ENCODE data around the gene XPNPEP1. TPM values are rescaled to one million over a fixed set of nuclear protein-coding genes. Genes with fewer than 3 reads are reported as not detected.

The XPNPEP1 gene
- total RNA-seq, 4 donors from 2014 or later: 77.1 to 239 (median 109) TPM

GRCh38 chr10:109895095-109895818 is 28.1 kb downstream of the XPNPEP1 start:
- 56% methylated on average over 7 of the region's 7 CpGs for WGBS
- H3K27ac ChIP-seq: peak overlapping the region; percentile 79
- H3K4me1 ChIP-seq: peaks cover 81% of the 10 kb centered on the region
- no peaks in the 10 kb centered on the region for H3K9me3 ChIP-seq
- H3K4me3 ChIP-seq: no peak overlapping the region
- no peak for DNase-seq (ENCODE audit: low spot score in 2 of 2)
- peaks cover 7% of the 10 kb centered on the region for H3K36me3 ChIP-seq
- TF ChIP-seq CTCF (IDR thresholded peaks at IDR 0.05): no peak
- TF ChIP-seq POLR2AphosphoS5 (IDR thresholded peaks at IDR 0.05): no peak
- no peak for TF ChIP-seq EP300 (IDR thresholded peaks at IDR 0.05)
- no peak for TF ChIP-seq POLR2A (IDR thresholded peaks at IDR 0.05)
- no peaks in the 10 kb centered on the region for H3K27me3 ChIP-seq

GRCh38 chr10:109894516-109894915 is 28.8 kb downstream of the XPNPEP1 start:
- 15% methylated on average over 5 of the region's 5 CpGs for WGBS
- TF ChIP-seq POLR2AphosphoS5 (IDR thresholded peaks at IDR 0.05): peak in 2 of 3 donors; percentile 67 to 82
- no peak for TF ChIP-seq EP300 (IDR thresholded peaks at IDR 0.05)
- no peak for TF ChIP-seq CTCF (IDR thresholded peaks at IDR 0.05)
- Histone ChIP-seq H3K9me3 (no peaks in the 10 kb centered on the region), H3K4me3 (no peak overlapping the region), H3K36me3 (peaks cover 7% of the 10 kb centered on the region), H3K27ac (peak overlapping the region; percentile 79), H3K4me1 (peaks cover 81% of the 10 kb centered on the region), H3K27me3 (no peaks in the 10 kb centered on the region)
- DNase-seq (ENCODE audit: low spot score in 2 of 2): peak in 1 of 2 donors; percentile 86

GRCh38 chr10:109893386-109893785 is 29.9 kb downstream of the XPNPEP1 start:
- Histone ChIP-seq H3K27me3 (no peaks in the 10 kb centered on the region), H3K9me3 (no peaks in the 10 kb centered on the region), H3K27ac (peak overlapping the region; percentile 79), H3K4me3 (no peak overlapping the region), H3K36me3 (peaks cover 13% of the 10 kb centered on the region), H3K4me1 (peaks cover 71% of the 10 kb centered on the region)
- no peak for DNase-seq (ENCODE audit: low spot score in 2 of 2)
- WGBS: 95% methylated on average over 4 of the region's 4 CpGs
- TF ChIP-seq POLR2AphosphoS5 (IDR thresholded peaks at IDR 0.05): no peak
- TF ChIP-seq CTCF (IDR thresholded peaks at IDR 0.05): no peak
- no peak for TF ChIP-seq EP300 (IDR thresholded peaks at IDR 0.05)
- no peak for TF ChIP-seq POLR2A (IDR thresholded peaks at IDR 0.05)

DNA sequence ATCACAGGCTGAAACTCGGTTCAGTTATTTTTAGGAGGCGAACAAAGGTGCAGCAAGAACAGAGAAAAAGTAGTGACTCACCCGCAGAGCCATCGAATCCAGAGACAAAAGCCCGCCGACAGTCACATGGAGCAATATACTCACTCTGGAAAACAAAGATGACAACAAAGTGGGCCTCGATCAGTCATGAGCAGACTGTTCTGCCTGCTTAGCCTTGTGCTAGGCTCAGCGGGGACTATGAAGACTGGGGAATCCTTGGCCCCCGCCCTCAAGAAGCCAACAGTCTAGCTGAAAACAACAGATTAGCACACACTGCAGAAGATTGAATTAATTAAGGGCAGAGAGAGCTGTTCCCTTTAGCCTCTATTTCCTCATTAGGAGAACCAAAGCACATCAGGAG is 30.4 kb downstream of the XPNPEP1 start:
- peak; percentile 84 to 86 for DNase-seq (ENCODE audit: low spot score in 2 of 2)
- Histone ChIP-seq H3K9me3 (no peaks in the 10 kb centered on the region), H3K27me3 (no peaks in the 10 kb centered on the region), H3K4me1 (peaks cover 67% of the 10 kb centered on the region), H3K27ac (peak overlapping the region; percentile 79), H3K36me3 (peaks cover 18% of the 10 kb centered on the region), H3K4me3 (no peak overlapping the region)
- no peak for TF ChIP-seq POLR2A (IDR thresholded peaks at IDR 0.05)
- peak in 2 of 3 donors; percentile 32 to 48 for TF ChIP-seq POLR2AphosphoS5 (IDR thresholded peaks at IDR 0.05)
- no peak for TF ChIP-seq CTCF (IDR thresholded peaks at IDR 0.05)
- TF ChIP-seq EP300 (IDR thresholded peaks at IDR 0.05): no peak
- 59% methylated on average over 9 of the region's 9 CpGs for WGBS

DNA sequence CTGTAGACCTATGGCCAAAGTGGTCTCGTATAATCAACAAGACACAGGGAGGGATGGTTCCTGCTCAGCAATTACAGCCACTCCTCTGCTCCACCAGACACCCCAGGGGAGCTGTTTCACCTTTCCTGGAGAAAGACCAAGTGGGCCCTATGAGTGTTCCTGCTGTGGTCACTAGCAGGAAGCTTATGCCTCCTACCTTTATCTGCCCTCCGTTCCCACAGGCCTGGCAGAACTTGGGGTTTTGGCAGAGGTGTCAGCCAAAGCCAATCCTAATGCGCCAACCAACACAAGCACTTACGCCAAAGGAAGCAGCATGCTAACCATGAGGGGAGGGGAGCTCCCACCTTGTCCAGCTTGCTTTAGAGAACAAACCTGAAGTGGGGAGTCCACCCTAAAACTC is 31.2 kb downstream of the XPNPEP1 start:
- WGBS: 51% methylated on average over 4 of the region's 4 CpGs
- Histone ChIP-seq H3K9me3 (no peaks in the 10 kb centered on the region), H3K4me3 (no peak overlapping the region), H3K27ac (peak overlapping the region; percentile 79), H3K36me3 (peaks cover 26% of the 10 kb centered on the region), H3K27me3 (no peaks in the 10 kb centered on the region), H3K4me1 (peaks cover 67% of the 10 kb centered on the region)
- TF ChIP-seq POLR2AphosphoS5 (IDR thresholded peaks at IDR 0.05): no peak
- no peak for TF ChIP-seq POLR2A (IDR thresholded peaks at IDR 0.05)
- no peak for TF ChIP-seq CTCF (IDR thresholded peaks at IDR 0.05)
- no peak for TF ChIP-seq EP300 (IDR thresholded peaks at IDR 0.05)
- no peak for DNase-seq (ENCODE audit: low spot score in 2 of 2)
